C1 segment of cervical spinal cord (tissue), 14 donors: Measurements from ENCODE around the gene CIAO3.
"Not testable (repeated sequence)": the region's sequence is repeated elsewhere in the genome, so short reads cannot be mapped to it uniquely, and the experiment has no call there.

Experiments used
- DNase-seq, 14 donors: peaks; one replicate each; lab custom pipeline; 2025; lab: John Stamatoyannopoulos, UW

Gene CIAO3

GRCh38 chr16:694863-695354, 45.9 kb downstream of the CIAO3 start:
- no peak for DNase-seq

GRCh38 chr16:694187-694862, 46.5 kb downstream of the CIAO3 start:
- DNase-seq, result no peak

- DNase-seq, result no peak
Measured at GRCh38 chr16:693766-694165, 47.0 kb downstream of the CIAO3 start.

- DNase-seq, result no peak
Measured at GRCh38 chr16:693364-693763, 47.4 kb downstream of the CIAO3 start.

GRCh38 chr16:692356-693108, 48.3 kb downstream of the CIAO3 start:
- DNase-seq, result no peak

GRCh38 chr16:691242-691641, 49.6 kb downstream of the CIAO3 start:
- not testable (repeated sequence) for DNase-seq

GRCh38 chr16:689175-689897, 51.5 kb downstream of the CIAO3 start:
- DNase-seq, result no peak

GRCh38 chr16:687499-687898, 53.3 kb downstream of the CIAO3 start:
- DNase-seq, result no peak

- DNase-seq, result no peak
Measured at GRCh38 chr16:686459-687260, 54.1 kb downstream of the CIAO3 start.

- no peak for DNase-seq
Measured at GRCh38 chr16:685967-686366, 54.8 kb downstream of the CIAO3 start.

- DNase-seq, result no peak
Measured at GRCh38 chr16:684961-685696, 55.7 kb downstream of the CIAO3 start.

GRCh38 chr16:684071-684794, 56.6 kb downstream of the CIAO3 start, which contains the start of gene JMJD8:
JMJD8 (minus strand) TSS chr16:684334; CDS start chr16:684319, 15 bp downstream.
- DNase-seq, result peak; percentile 48 to 98 (median 90)

GRCh38 chr16:683396-684070, 57.3 kb downstream of the CIAO3 start:
- DNase-seq, result no peak

GRCh38 chr16:682493-683395, 58.1 kb downstream of the CIAO3 start:
- DNase-seq, result no peak

- no peak for DNase-seq
Measured at GRCh38 chr16:681746-682427, 58.9 kb downstream of the CIAO3 start.

GRCh38 chr16:680967-681745, 59.6 kb downstream of the CIAO3 start:
- peak in 1 of 14 donors; percentile 40 for DNase-seq

- DNase-seq, result no peak
Measured at GRCh38 chr16:680625-680945, 60.2 kb downstream of the CIAO3 start.
